ENCODE data around the gene FAP. TPM values are rescaled to one million over a fixed set of nuclear protein-coding genes. Genes with fewer than 3 reads are reported as not detected.

The FAP gene
- total and polyA plus RNA-seq, 2 experiments from 2014 or later, result 200 to 269 TPM

- Histone ChIP-seq H3K27ac (no peak overlapping the region), H3K9ac (no peak overlapping the region), H3K4me2 (ENCODE audit: unreplicated experiment) (no peak overlapping the region), H3K4me3 (no peak overlapping the region), H3K27me3 (replicated peaks; ENCODE audit: insufficient read depth) (no peaks in the 10 kb centered on the region), H3K36me3 (ENCODE audit: low read depth) (peaks cover 81% of the 10 kb centered on the region), H3F3A (ENCODE audit: insufficient read depth) (peaks cover 20% of the 10 kb centered on the region), H3K4me1 (ENCODE audit: insufficient read depth) (no peaks in the 10 kb centered on the region), H3K9me3 (ENCODE audit: low read depth) (no peaks in the 10 kb centered on the region), H3K79me2 (ENCODE audit: insufficient read depth) (peaks cover 13% of the 10 kb centered on the region; the same call in 1 of the 2 replicates), H4K20me1 (ENCODE audit: insufficient read depth) (no peaks in the 10 kb centered on the region), H3K9me2 (ENCODE audit: insufficient read depth) (no peaks in the 10 kb centered on the region), H2AFZ (no peak overlapping the region)
- in situ Hi-C loops (cut with MboI), result no loop called here
- WGBS, 2 experiments (ENCODE audit: low coverage in 1 of 2, low lambda C conversion rate in 2 of 2, missing lambda C conversion rate in 2 of 2), result 96 to 98% methylated on average over 2 of the region's 2 CpGs
- no peak for DNase-seq
- TF ChIP-seq EZH2phosphoT487 (IDR thresholded peaks at IDR 0.05; ENCODE audit: insufficient read depth, low read depth) (no peak), EZH2 (IDR thresholded peaks at IDR 0.05; ENCODE audit: insufficient read depth, poor library complexity, severe bottlenecking) (no peak)
Measured at GRCh38 chr2:162182395-162182794, 60.9 kb downstream of the FAP start.

GRCh38 chr2:162177301-162177700 is 65.9 kb downstream of the FAP start:
- H2AFZ ChIP-seq, result no peak overlapping the region
- 58 to 76% methylated on average over 4 of the region's 4 CpGs for WGBS, 2 experiments (ENCODE audit: low coverage in 1 of 2, low lambda C conversion rate in 2 of 2, missing lambda C conversion rate in 2 of 2)
- H4K20me1 ChIP-seq (ENCODE audit: insufficient read depth), result no peaks in the 10 kb centered on the region; the same call in 1 of the 2 replicates
- TF ChIP-seq EZH2phosphoT487 (IDR thresholded peaks at IDR 0.05; ENCODE audit: insufficient read depth, low read depth) (no peak), EZH2 (IDR thresholded peaks at IDR 0.05; ENCODE audit: insufficient read depth, poor library complexity, severe bottlenecking) (no peak)
- H3K9ac ChIP-seq, result no peak overlapping the region
- in situ Hi-C loops (cut with MboI), result no loop called here
- peaks cover 24% of the 10 kb centered on the region; the same call in 1 of the 2 replicates for H3F3A ChIP-seq (ENCODE audit: insufficient read depth)
- H3K4me1 ChIP-seq (ENCODE audit: insufficient read depth), result no peaks in the 10 kb centered on the region
- peaks cover 6% of the 10 kb centered on the region; the same call in 1 of the 2 replicates for H3K79me2 ChIP-seq (ENCODE audit: insufficient read depth)
- peaks cover 67% of the 10 kb centered on the region for H3K36me3 ChIP-seq (ENCODE audit: low read depth)
- H3K4me3 ChIP-seq, result no peak overlapping the region
- H3K4me2 ChIP-seq (ENCODE audit: unreplicated experiment), result no peak overlapping the region
- H3K27ac ChIP-seq, result no peak overlapping the region
- no peaks in the 10 kb centered on the region for H3K9me3 ChIP-seq (ENCODE audit: low read depth)
- no peaks in the 10 kb centered on the region for H3K9me2 ChIP-seq (ENCODE audit: insufficient read depth)
- no peak for DNase-seq
- H3K27me3 ChIP-seq (replicated peaks; ENCODE audit: insufficient read depth), result no peaks in the 10 kb centered on the region

GRCh38 chr2:162175714-162176113 is 67.5 kb downstream of the FAP start:
- Histone ChIP-seq H3K27ac (peak overlapping the region; percentile 18; the same call in 1 of the 2 replicates), H4K20me1 (ENCODE audit: insufficient read depth) (no peaks in the 10 kb centered on the region; the same call in 1 of the 2 replicates), H3K4me3 (no peak overlapping the region), H3K27me3 (replicated peaks; ENCODE audit: insufficient read depth) (no peaks in the 10 kb centered on the region), H3K36me3 (ENCODE audit: low read depth) (peaks cover 70% of the 10 kb centered on the region), H3K4me1 (ENCODE audit: insufficient read depth) (no peaks in the 10 kb centered on the region), H2AFZ (no peak overlapping the region), H3K9ac (no peak overlapping the region), H3K79me2 (ENCODE audit: insufficient read depth) (peaks cover 6% of the 10 kb centered on the region; the same call in 1 of the 2 replicates), H3K9me3 (ENCODE audit: low read depth) (no peaks in the 10 kb centered on the region), H3F3A (ENCODE audit: insufficient read depth) (peaks cover 34% of the 10 kb centered on the region; the same call in 1 of the 2 replicates), H3K4me2 (ENCODE audit: unreplicated experiment) (no peak overlapping the region), H3K9me2 (ENCODE audit: insufficient read depth) (no peaks in the 10 kb centered on the region)
- WGBS, 2 experiments (ENCODE audit: low coverage in 1 of 2, low lambda C conversion rate in 2 of 2, missing lambda C conversion rate in 2 of 2), result 27 to 37% methylated on average over 3 of the region's 3 CpGs
- in situ Hi-C loops (cut with MboI), result no loop called here
- TF ChIP-seq EZH2 (IDR thresholded peaks at IDR 0.05; ENCODE audit: insufficient read depth, poor library complexity, severe bottlenecking) (no peak), EZH2phosphoT487 (IDR thresholded peaks at IDR 0.05; ENCODE audit: insufficient read depth, low read depth) (no peak)
- DNase-seq, result peak; percentile 35

GRCh38 chr2:162174746-162175145 is 68.5 kb downstream of the FAP start:
- DNase-seq, result peak; percentile 43
- Histone ChIP-seq H2AFZ (no peak overlapping the region), H3F3A (ENCODE audit: insufficient read depth) (peaks cover 41% of the 10 kb centered on the region; the same call in 1 of the 2 replicates), H4K20me1 (ENCODE audit: insufficient read depth) (no peaks in the 10 kb centered on the region; the same call in 1 of the 2 replicates), H3K4me1 (ENCODE audit: insufficient read depth) (no peaks in the 10 kb centered on the region), H3K36me3 (ENCODE audit: low read depth) (peaks cover 71% of the 10 kb centered on the region), H3K9ac (no peak overlapping the region), H3K4me2 (ENCODE audit: unreplicated experiment) (no peak overlapping the region), H3K9me2 (ENCODE audit: insufficient read depth) (no peaks in the 10 kb centered on the region), H3K79me2 (ENCODE audit: insufficient read depth) (no peaks in the 10 kb centered on the region), H3K9me3 (ENCODE audit: low read depth) (no peaks in the 10 kb centered on the region), H3K4me3 (no peak overlapping the region), H3K27me3 (replicated peaks; ENCODE audit: insufficient read depth) (no peaks in the 10 kb centered on the region), H3K27ac (no peak overlapping the region)
- WGBS, 2 experiments (ENCODE audit: low coverage in 1 of 2, low lambda C conversion rate in 2 of 2, missing lambda C conversion rate in 2 of 2), result 81 to 84% methylated on average over 5 of the region's 5 CpGs
- TF ChIP-seq EZH2 (IDR thresholded peaks at IDR 0.05; ENCODE audit: insufficient read depth, poor library complexity, severe bottlenecking) (no peak), EZH2phosphoT487 (IDR thresholded peaks at IDR 0.05; ENCODE audit: insufficient read depth, low read depth) (no peak)
- in situ Hi-C loops (cut with MboI), result no loop called here

Data from GM23248 (cell line).